Vagina (tissue), 2 donors: Measurements from ENCODE around the gene SPATA33.

ENCODE experiments used
- POLR2A ChIP-seq, 2 donors: fragments of 450-650 bp; IDR thresholded peaks; one replicate each; pipeline ENCODE4 v1.6.1; 2017; ENCODE audit warnings: antibody characterized with exemption in 2 of 2, mild to moderate bottlenecking in 2 of 2, moderate library complexity in 2 of 2
- POLR2AphosphoS5 ChIP-seq, 2 donors: sonication (generic); formaldehyde crosslinking; IDR thresholded peaks; one replicate each; pipeline ENCODE4 v1.9.0; 2017; ENCODE audit warnings: antibody characterized with exemption in 2 of 2, mild to moderate bottlenecking in 2 of 2, low read depth in 1 of 2; ENCODE audit not compliant: insufficient read depth in 1 of 2
- TF ChIP-seq, protein P1 (sequence below), 3 experiments: fragments of 450-650 bp in 2 of 3; fragments of 200-600 bp in 1 of 3; sonication (generic) in 1 of 3; IDR thresholded peaks; one replicate each; pipeline ENCODE4 v1.5.1; 2017 to 2019; ENCODE audit warnings: antibody characterized with exemption in 3 of 3, mild to moderate bottlenecking in 2 of 3, moderate library complexity in 2 of 3

DNA sequence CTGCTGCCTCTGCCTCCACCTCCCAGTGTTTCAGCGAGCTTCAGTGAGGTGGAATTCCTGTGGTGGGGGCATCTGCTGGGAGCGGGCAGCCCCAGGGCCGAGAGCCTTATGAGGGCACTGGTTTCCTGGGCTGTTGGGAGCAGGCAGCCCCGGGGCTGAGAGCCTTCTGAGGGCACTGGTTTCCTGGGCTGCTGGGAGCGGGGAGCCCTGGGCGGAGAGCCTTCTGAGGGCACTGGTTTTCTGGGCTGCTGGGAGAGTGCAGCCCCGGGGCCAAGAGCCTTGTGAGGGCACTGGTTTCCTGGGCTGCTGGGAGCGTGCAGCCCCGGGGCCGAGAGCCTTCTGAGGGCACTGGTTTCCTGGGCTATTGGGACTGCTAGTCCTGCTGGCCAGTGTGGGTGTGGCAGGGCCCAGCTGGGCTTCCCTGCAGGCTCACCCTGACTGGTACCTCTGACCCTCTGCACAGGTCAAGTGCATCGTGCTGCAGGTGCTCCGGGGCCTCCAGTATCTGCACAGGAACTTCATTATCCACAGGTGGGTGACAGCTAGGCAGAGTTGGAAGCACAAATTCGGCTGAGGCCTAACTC is 34.4 kb downstream of the SPATA33 start:
- TF ChIP-seq, protein P1, sequence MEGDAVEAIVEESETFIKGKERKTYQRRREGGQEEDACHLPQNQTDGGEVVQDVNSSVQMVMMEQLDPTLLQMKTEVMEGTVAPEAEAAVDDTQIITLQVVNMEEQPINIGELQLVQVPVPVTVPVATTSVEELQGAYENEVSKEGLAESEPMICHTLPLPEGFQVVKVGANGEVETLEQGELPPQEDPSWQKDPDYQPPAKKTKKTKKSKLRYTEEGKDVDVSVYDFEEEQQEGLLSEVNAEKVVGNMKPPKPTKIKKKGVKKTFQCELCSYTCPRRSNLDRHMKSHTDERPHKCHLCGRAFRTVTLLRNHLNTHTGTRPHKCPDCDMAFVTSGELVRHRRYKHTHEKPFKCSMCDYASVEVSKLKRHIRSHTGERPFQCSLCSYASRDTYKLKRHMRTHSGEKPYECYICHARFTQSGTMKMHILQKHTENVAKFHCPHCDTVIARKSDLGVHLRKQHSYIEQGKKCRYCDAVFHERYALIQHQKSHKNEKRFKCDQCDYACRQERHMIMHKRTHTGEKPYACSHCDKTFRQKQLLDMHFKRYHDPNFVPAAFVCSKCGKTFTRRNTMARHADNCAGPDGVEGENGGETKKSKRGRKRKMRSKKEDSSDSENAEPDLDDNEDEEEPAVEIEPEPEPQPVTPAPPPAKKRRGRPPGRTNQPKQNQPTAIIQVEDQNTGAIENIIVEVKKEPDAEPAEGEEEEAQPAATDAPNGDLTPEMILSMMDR (IDR thresholded peaks at IDR 0.05) = no peak
- no peak for TF ChIP-seq POLR2A (IDR thresholded peaks at IDR 0.05)
- TF ChIP-seq POLR2AphosphoS5 (IDR thresholded peaks at IDR 0.05; ENCODE audit: insufficient read depth in 1 of 2, low read depth in 1 of 2) = no peak
